HepG2 (cell line): Measurements from ENCODE around the gene NOTCH4. TPM values are rescaled to one million over a fixed set of nuclear protein-coding genes. Genes with fewer than 3 reads are reported as not detected.

Source experiments
- ATAC-seq: fragments of 200-7000 bp; cut with Tn5 transposase; 3 replicates; pipeline ENCODE4 v1.9.1; 2020; ENCODE audit warnings: mild to moderate bottlenecking, moderate library complexity
- BruUV-seq: library from RNA; stranded (reverse); fragments of 400-500 nt; replicated peaks from 2 replicates; lab custom pipeline; 2021; lab: Mats Ljungman, UMichigan
- CTCF ChIA-PET: fragments of 300-600 bp; formaldehyde crosslinking; extraction: SDS; loops from one replicate; lab custom pipeline; 2021; ENCODE audit warnings: low total read pairs, inconsistent platforms, low intra/inter-chr PET ratio; lab: Yijun Ruan, JAX
- POLR2A ChIA-PET: fragments of 350-600 bp; sonication (Branson Sonifier 250); formaldehyde crosslinking; loops from one replicate; lab custom pipeline; 2020; ENCODE audit warnings: antibody characterized with exemption, inconsistent platforms; lab: Yijun Ruan, JAX
- DNase-seq: peaks from one replicate; pipeline ENCODE4 v3.0.0-alpha.2; 2015; ENCODE audit warnings: low spot score
- FAIRE-seq: peaks from 3 replicates; lab custom pipeline; 2011; peaks lifted over from hg19 to GRCh38; lab: Jason Lieb, UNC
- H2AFZ ChIP-seq: one replicate; pipeline ENCODE4 v1.6.1; 2011; ENCODE audit warnings: low read length, inconsistent platforms
- H3K27ac ChIP-seq: fragments of 300-600 bp; 3 replicates; pipeline ENCODE4 v1.8.0; 2011; ENCODE audit warnings: mixed run types, mild to moderate bottlenecking, mixed read lengths, low read length, inconsistent platforms; ENCODE audit not compliant: insufficient read depth; ENCODE audit errors: extremely low read length
- H3K27me3 ChIP-seq, 2 experiments: fragments of 200-600 bp in 1 of 2; 2 replicates in 1 of 2; 3 replicates in 1 of 2; pipeline versions ENCODE4 v1.6.0 to v1.8.0; 2011; ENCODE audit warnings: low read length in 2 of 2, mild to moderate bottlenecking in 2 of 2, moderate library complexity in 2 of 2, inconsistent platforms in 1 of 2; ENCODE audit not compliant: insufficient read depth in 2 of 2, control insufficient read depth in 1 of 2
- H3K36me3 ChIP-seq, 2 experiments: fragments of 200-600 bp in 1 of 2; replicated peaks in 1 of 2; 2 replicates in 1 of 2; 3 replicates in 1 of 2; pipeline versions ENCODE4 v1.5.1 to v1.8.0; 2011; ENCODE audit warnings: low read length in 2 of 2, inconsistent platforms in 1 of 2; ENCODE audit not compliant: insufficient read depth in 2 of 2, control insufficient read depth in 1 of 2
- H3K4me1 ChIP-seq: 2 replicates; pipeline ENCODE4 v1.5.1; 2012; ENCODE audit warnings: low read length, inconsistent platforms; ENCODE audit not compliant: insufficient read depth
- H3K4me2 ChIP-seq: 2 replicates; pipeline ENCODE4 v1.6.0; 2011; ENCODE audit warnings: low read depth, low read length, inconsistent platforms
- H3K4me3 ChIP-seq, 3 experiments: fragments of 200-600 bp in 1 of 3; sonication (generic), shearing (Covaris generic) in 1 of 3; replicated peaks in 1 of 3; 2 replicates each; pipeline ENCODE4 v1.5.1; 2011 to 2016; ENCODE audit warnings: low read length in 3 of 3, inconsistent platforms in 2 of 3, low read depth in 2 of 3, mild to moderate bottlenecking in 2 of 3, control low read depth in 1 of 3, mixed read lengths in 1 of 3; ENCODE audit not compliant: insufficient read depth in 1 of 3
- H3K79me2 ChIP-seq: one replicate; pipeline ENCODE4 v1.6.1; 2011; ENCODE audit warnings: low read length, inconsistent platforms; ENCODE audit not compliant: insufficient read depth
- H3K9ac ChIP-seq: 2 replicates; pipeline ENCODE4 v1.6.0; 2011; ENCODE audit warnings: mild to moderate bottlenecking, low read depth, low read length, inconsistent platforms; ENCODE audit not compliant: insufficient read depth
- H3K9me3 ChIP-seq: 2 replicates; pipeline ENCODE4 v1.5.1; 2012; ENCODE audit warnings: mild to moderate bottlenecking, low read length
- H4K20me1 ChIP-seq: 2 replicates; pipeline ENCODE4 v1.6.0; 2011; ENCODE audit warnings: inconsistent platforms, mild to moderate bottlenecking, low read length, moderate library complexity; ENCODE audit not compliant: insufficient read depth
- ATM ChIP-seq: fragments of 450-650 bp; IDR thresholded peaks from 2 replicates; pipeline ENCODE4 v1.7.1; 2017; ENCODE audit warnings: mild to moderate bottlenecking, borderline replicate concordance
- CBFB ChIP-seq: sonication (generic); formaldehyde crosslinking; IDR thresholded peaks from 2 replicates; pipeline ENCODE4 v1.4.0; 2020; ENCODE audit warnings: missing genetic modification reagents
- FOSL2 ChIP-seq: sonication (generic); formaldehyde crosslinking; IDR thresholded peaks from 2 replicates; pipeline ENCODE4 v1.4.0; 2020; ENCODE audit warnings: missing genetic modification reagents
- FOXA3 ChIP-seq: IDR thresholded peaks from 2 replicates; pipeline ENCODE4 v1.6.1; 2016; ENCODE audit warnings: missing genetic modification reagents, missing compliant biosample characterization
- FOXJ3 ChIP-seq: sonication (generic); formaldehyde crosslinking; IDR thresholded peaks from 2 replicates; pipeline ENCODE4 v1.4.0; 2020; ENCODE audit warnings: missing genetic modification reagents, mild to moderate bottlenecking, borderline replicate concordance
- RXRA ChIP-seq: sonication (generic); formaldehyde crosslinking; IDR thresholded peaks from 2 replicates; pipeline ENCODE4 v1.5.1; 2020; ENCODE audit warnings: missing genetic modification reagents
- SMYD3 ChIP-seq: sonication (generic); formaldehyde crosslinking; IDR thresholded peaks from 2 replicates; pipeline ENCODE4 v1.8.1; 2023; ENCODE audit warnings: mild to moderate bottlenecking, missing genetic modification reagents
- ZFP1 ChIP-seq: IDR thresholded peaks from 2 replicates; pipeline ENCODE4 v1.6.1; 2016
- ZNF260 ChIP-seq: sonication (generic); formaldehyde crosslinking; IDR thresholded peaks from 2 replicates; pipeline ENCODE4 v1.4.0; 2020; ENCODE audit warnings: missing genetic modification reagents, low read depth, mild to moderate bottlenecking, borderline replicate concordance
- ZNF383 ChIP-seq: sonication (generic); formaldehyde crosslinking; IDR thresholded peaks from 2 replicates; pipeline ENCODE4 v1.4.0; 2020; ENCODE audit warnings: missing genetic modification reagents, mild to moderate bottlenecking, borderline replicate concordance
- ZNF768 ChIP-seq: sonication (generic); formaldehyde crosslinking; IDR thresholded peaks from 2 replicates; pipeline ENCODE4 v1.4.0; 2020; ENCODE audit warnings: missing genetic modification reagents
- WGBS: methylation state at CpG from one replicate; pipeline ENCODE4 v1.1.6; 2017; ENCODE audit warnings: low lambda C conversion rate; 5-methylcytosine and 5-hydroxymethylcytosine counted together
- in situ Hi-C: cut with HindIII; loops from 2 replicates; pipeline ENCODE4 v1.10.0; 2017; ENCODE audit warnings: low pct_unique_long_range_greater_than_20kb; ENCODE audit not compliant: extremely low pct_ligation_motif_present
- intact Hi-C: fragments of 100-400 bp; cut with micrococcal nuclease; formaldehyde crosslinking; loops from one replicate; pipeline ENCODE4 v1.10.0; 2022; ENCODE audit not compliant: unreplicated experiment
- polyA plus RNA-seq, 8 experiments: library from polyadenylated mRNA; depleted of rRNA in 3 of 8; stranded (reverse) in 7 of 8; unstranded in 1 of 8; fragments of >200 nt; fragmentation: Illumina TruSeq in 4 of 8; extraction: Trizol in 4 of 8; gene quantifications; 2 replicates each; pipeline versions ENCODE4 v1.2.1 to v1.2.3, GENCODE V29; 2011 to 2016; ENCODE audit warnings: low read depth in 4 of 8, missing spikeins in 1 of 8, mixed read lengths in 1 of 8; ENCODE audit not compliant: insufficient read depth in 1 of 8
- total RNA-seq, 5 experiments: library from RNA; depleted of rRNA; stranded (reverse); fragments of >200 nt; fragmentation: Illumina TruSeq; extraction: Trizol; gene quantifications; 2 replicates each; pipeline ENCODE4 v1.2.3, GENCODE V29; 2016; ENCODE audit warnings: low read depth in 1 of 5
- TF ChIP-seq, protein P1 (sequence below): sonication (generic); formaldehyde crosslinking; IDR thresholded peaks from 2 replicates; pipeline ENCODE4 v1.8.1; 2022; ENCODE audit warnings: mild to moderate bottlenecking, missing genetic modification reagents
- TF ChIP-seq, protein P2 (sequence below): sonication (generic); formaldehyde crosslinking; IDR thresholded peaks from 2 replicates; pipeline ENCODE4 v1.5.1; 2020; ENCODE audit warnings: missing genetic modification reagents, mild to moderate bottlenecking, borderline replicate concordance
- TF ChIP-seq, protein P3 (sequence below): IDR thresholded peaks from 2 replicates; pipeline ENCODE4 v1.6.1; 2016; ENCODE audit warnings: mild to moderate bottlenecking, missing biosample characterization, missing genetic modification reagents
- TF ChIP-seq, protein P4 (sequence below): sonication (generic); formaldehyde crosslinking; IDR thresholded peaks from 2 replicates; pipeline ENCODE4 v1.8.0; 2022; ENCODE audit warnings: mild to moderate bottlenecking, missing genetic modification reagents; ENCODE audit not compliant: insufficient replicate concordance

NOTCH4 gene
- total and polyA plus RNA-seq, 2 of the 13 experiments (the other 11 are each of a cell fraction or from before 2014, with no cell fraction given): 0.51 to 0.83 TPM

DNA sequence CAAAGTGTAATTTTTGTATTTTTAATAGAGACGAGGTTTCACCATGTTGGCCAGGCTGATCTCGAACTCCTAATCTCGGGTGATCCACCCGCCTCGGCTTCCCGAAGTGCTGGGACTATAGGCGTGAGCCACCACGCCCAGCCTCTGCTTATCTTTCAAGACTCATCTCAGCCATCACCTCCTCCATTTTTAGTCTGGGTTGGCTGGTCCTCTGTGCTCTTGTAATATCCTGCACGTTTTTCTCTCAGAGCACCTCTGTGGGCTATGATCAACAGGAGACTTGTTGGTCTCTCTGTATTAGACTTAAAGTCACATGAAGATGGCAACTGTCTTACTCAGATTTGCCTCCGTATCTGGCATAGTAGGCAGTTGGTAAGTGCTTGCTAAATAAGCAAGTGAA is 7.6 kb downstream of the NOTCH4 start:
- Histone ChIP-seq H3K27ac (no peak overlapping the region), H3K27me3 (peaks cover 13 to 63% of the 10 kb centered on the region in 2 experiments; a peak in 4 of 5 replicates), H2AFZ (no peak overlapping the region), H3K79me2 (no peaks in the 10 kb centered on the region), H3K9ac (no peak overlapping the region), H3K4me3 (no peak overlapping the region), H3K4me1 (no peaks in the 10 kb centered on the region), H3K9me3 (no peaks in the 10 kb centered on the region), H3K4me2 (no peak overlapping the region), H3K36me3 (no peaks in the 10 kb centered on the region), H4K20me1 (no peaks in the 10 kb centered on the region)
- ATAC-seq (no peak), FAIRE-seq (no peak), DNase-seq (no peak)
- no TSS peak for BruUV-seq
- ChIA-PET CTCF (no interaction called here), POLR2A (no interaction called here)
- no peak for TF ChIP-seq FOXJ3 (CRISPR knock-in tag)
- TF ChIP-seq, protein P1, sequence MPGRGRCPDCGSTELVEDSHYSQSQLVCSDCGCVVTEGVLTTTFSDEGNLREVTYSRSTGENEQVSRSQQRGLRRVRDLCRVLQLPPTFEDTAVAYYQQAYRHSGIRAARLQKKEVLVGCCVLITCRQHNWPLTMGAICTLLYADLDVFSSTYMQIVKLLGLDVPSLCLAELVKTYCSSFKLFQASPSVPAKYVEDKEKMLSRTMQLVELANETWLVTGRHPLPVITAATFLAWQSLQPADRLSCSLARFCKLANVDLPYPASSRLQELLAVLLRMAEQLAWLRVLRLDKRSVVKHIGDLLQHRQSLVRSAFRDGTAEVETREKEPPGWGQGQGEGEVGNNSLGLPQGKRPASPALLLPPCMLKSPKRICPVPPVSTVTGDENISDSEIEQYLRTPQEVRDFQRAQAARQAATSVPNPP: no peak
- 31% methylated on average over 10 of the region's 10 CpGs for WGBS
- in situ Hi-C loops: no loop called here
- intact Hi-C loops: no loop called here

DNA sequence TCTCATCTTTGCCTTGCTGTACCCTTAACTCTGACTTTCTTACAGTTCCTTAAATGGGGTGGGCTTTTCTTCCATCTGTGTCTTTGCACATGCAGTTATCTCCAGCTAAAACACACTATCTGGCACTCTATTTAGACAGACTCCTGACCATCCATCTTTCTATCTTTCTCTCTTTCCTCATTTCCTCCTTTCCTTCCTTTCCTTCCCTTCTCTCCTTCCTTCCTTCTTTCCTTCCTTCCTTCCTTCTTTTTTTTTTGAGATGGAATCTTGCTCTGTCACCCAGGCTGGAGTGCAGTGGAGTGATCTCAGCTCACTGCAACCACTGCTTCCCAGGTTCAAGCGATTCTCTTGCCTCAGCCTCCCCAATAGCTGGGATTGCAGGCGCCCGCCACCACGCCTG is 8.2 kb downstream of the NOTCH4 start:
- no TSS peak for BruUV-seq
- H3K9ac ChIP-seq: no peak overlapping the region
- no peak overlapping the region for H3K4me3 ChIP-seq
- H2AFZ ChIP-seq: no peak overlapping the region
- ChIA-PET CTCF (no interaction called here), POLR2A (no interaction called here)
- no peak for FAIRE-seq
- H3K27ac ChIP-seq: no peak overlapping the region
- intact Hi-C loops (no loop called here), in situ Hi-C loops (no loop called here)
- no peaks in the 10 kb centered on the region for H3K79me2 ChIP-seq
- H4K20me1 ChIP-seq: no peaks in the 10 kb centered on the region
- peaks cover 13 to 56% of the 10 kb centered on the region in 2 experiments; a peak in 4 of 5 replicates for H3K27me3 ChIP-seq
- no peak for DNase-seq
- WGBS: 80% methylated on average over 4 of the region's 4 CpGs
- H3K9me3 ChIP-seq: no peaks in the 10 kb centered on the region
- ATAC-seq: no peak
- H3K4me1 ChIP-seq: peaks cover 4% of the 10 kb centered on the region
- no peak overlapping the region for H3K4me2 ChIP-seq
- H3K36me3 ChIP-seq: no peaks in the 10 kb centered on the region
- TF ChIP-seq, protein P2, sequence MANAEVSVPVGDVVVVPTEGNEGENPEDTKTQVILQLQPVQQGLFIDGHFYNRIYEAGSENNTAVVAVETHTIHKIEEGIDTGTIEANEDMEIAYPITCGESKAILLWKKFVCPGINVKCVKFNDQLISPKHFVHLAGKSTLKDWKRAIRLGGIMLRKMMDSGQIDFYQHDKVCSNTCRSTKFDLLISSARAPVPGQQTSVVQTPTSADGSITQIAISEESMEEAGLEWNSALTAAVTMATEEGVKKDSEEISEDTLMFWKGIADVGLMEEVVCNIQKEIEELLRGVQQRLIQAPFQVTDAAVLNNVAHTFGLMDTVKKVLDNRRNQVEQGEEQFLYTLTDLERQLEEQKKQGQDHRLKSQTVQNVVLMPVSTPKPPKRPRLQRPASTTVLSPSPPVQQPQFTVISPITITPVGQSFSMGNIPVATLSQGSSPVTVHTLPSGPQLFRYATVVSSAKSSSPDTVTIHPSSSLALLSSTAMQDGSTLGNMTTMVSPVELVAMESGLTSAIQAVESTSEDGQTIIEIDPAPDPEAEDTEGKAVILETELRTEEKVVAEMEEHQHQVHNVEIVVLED (CRISPR knock-in tag): no peak
- TF ChIP-seq ZNF260 (CRISPR knock-in tag): no peak
- TF ChIP-seq, protein P3, sequence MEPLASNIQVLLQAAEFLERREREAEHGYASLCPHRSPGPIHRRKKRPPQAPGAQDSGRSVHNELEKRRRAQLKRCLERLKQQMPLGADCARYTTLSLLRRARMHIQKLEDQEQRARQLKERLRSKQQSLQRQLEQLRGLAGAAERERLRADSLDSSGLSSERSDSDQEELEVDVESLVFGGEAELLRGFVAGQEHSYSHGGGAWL (CRISPR knock-in tag): no peak
- no peak for TF ChIP-seq RXRA (CRISPR knock-in tag)
- no peak for TF ChIP-seq FOSL2 (CRISPR knock-in tag)
- TF ChIP-seq, protein P4, sequence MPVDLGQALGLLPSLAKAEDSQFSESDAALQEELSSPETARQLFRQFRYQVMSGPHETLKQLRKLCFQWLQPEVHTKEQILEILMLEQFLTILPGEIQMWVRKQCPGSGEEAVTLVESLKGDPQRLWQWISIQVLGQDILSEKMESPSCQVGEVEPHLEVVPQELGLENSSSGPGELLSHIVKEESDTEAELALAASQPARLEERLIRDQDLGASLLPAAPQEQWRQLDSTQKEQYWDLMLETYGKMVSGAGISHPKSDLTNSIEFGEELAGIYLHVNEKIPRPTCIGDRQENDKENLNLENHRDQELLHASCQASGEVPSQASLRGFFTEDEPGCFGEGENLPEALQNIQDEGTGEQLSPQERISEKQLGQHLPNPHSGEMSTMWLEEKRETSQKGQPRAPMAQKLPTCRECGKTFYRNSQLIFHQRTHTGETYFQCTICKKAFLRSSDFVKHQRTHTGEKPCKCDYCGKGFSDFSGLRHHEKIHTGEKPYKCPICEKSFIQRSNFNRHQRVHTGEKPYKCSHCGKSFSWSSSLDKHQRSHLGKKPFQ (CRISPR knock-in tag): no peak
- TF ChIP-seq ZNF383 (CRISPR knock-in tag): no peak
- no peak for TF ChIP-seq FOXA3 (CRISPR knock-in tag)
- TF ChIP-seq ZFP1 (CRISPR knock-in tag): no peak
- TF ChIP-seq CBFB: no peak
- TF ChIP-seq ZNF768: no peak
- no peak for TF ChIP-seq ATM
- no peak for TF ChIP-seq SMYD3 (CRISPR knock-in tag)
